T47D (cell line): ENCODE data around the gene INPP4A.
A peak's percentile ranks its signal among the peaks of the same experiment; 100 is the strongest.

Experiments used
- DNase-seq, 2 experiments: peaks; one replicate each; pipeline versions ENCODE4 v3.0.0 to v3.0.0-alpha.2; 2011 to 2012; ENCODE audit warnings: low read depth in 1 of 2, low spot score in 1 of 2
- JUND ChIP-seq: IDR thresholded peaks from 2 replicates; pipeline ENCODE4 v1.6.1; 2012; ENCODE audit warnings: low read depth
- in situ Hi-C: cut with HindIII; loops from 2 replicates; pipeline ENCODE4 v1.10.0; 2016; ENCODE audit warnings: low sequenced_read_pairs, low pct_unique_long_range_greater_than_20kb

Gene INPP4A

GRCh38 chr2:98477506-98477905, 32.8 kb downstream of the INPP4A start:
- in situ Hi-C loops, result no loop called here
- TF ChIP-seq JUND, result no peak
- no peak for DNase-seq

GRCh38 chr2:98478088-98478551, 33.5 kb downstream of the INPP4A start:
- in situ Hi-C loops, result no loop called here
- no peak for TF ChIP-seq JUND
- no peak for DNase-seq

GRCh38 chr2:98478907-98479306, 34.2 kb downstream of the INPP4A start:
- TF ChIP-seq JUND, result no peak
- in situ Hi-C loops, result no loop called here
- DNase-seq, result no peak

- in situ Hi-C loops, result no loop called here
- TF ChIP-seq JUND, result no peak
Measured at GRCh38 chr2:98479371-98479770, 34.7 kb downstream of the INPP4A start.

GRCh38 chr2:98479959-98480524, 35.4 kb downstream of the INPP4A start:
- in situ Hi-C loops, result no loop called here
- DNase-seq, result peak; percentile 20 to 31
- TF ChIP-seq JUND, result no peak

More at GRCh38 chr2:98479371-98479770, 34.7 kb downstream of the INPP4A start:
- no peak for DNase-seq

- no peak for DNase-seq
- in situ Hi-C loops, result no loop called here
- no peak for TF ChIP-seq JUND
Measured at GRCh38 chr2:98480598-98480997, 35.9 kb downstream of the INPP4A start.

- TF ChIP-seq JUND, result no peak
- in situ Hi-C loops, result no loop called here
- no peak for DNase-seq
Measured at GRCh38 chr2:98482362-98482761, 37.7 kb downstream of the INPP4A start.

GRCh38 chr2:98483257-98483861, 38.7 kb downstream of the INPP4A start:
- DNase-seq, result peak; percentile 33 to 75
- in situ Hi-C loops, result no loop called here
- TF ChIP-seq JUND, result no peak

GRCh38 chr2:98484121-98484557, 39.5 kb downstream of the INPP4A start:
- no peak for DNase-seq
- in situ Hi-C loops, result no loop called here
- no peak for TF ChIP-seq JUND

- in situ Hi-C loops, result no loop called here
- no peak for DNase-seq
- no peak for TF ChIP-seq JUND
Measured at GRCh38 chr2:98484652-98485452, 40.2 kb downstream of the INPP4A start.

GRCh38 chr2:98485453-98485755, 40.7 kb downstream of the INPP4A start:
- in situ Hi-C loops, result no loop called here
- no peak for TF ChIP-seq JUND
- no peak for DNase-seq

GRCh38 chr2:98486374-98486981, 41.8 kb downstream of the INPP4A start:
- TF ChIP-seq JUND, result no peak
- in situ Hi-C loops, result no loop called here
- DNase-seq, result no peak
